K562 (cell line): ENCODE measurements around the gene TP53BP1. TPM values are rescaled to one million over a fixed set of nuclear protein-coding genes. Genes with fewer than 3 reads are reported as not detected.

Experiments
- CBFA2T2 ChIP-seq: fragments of 450-650 bp; conservative IDR thresholded peaks from 2 replicates; pipeline ENCODE4 v1.6.1; 2017; ENCODE audit warnings: mild to moderate bottlenecking
- CCAR2 ChIP-seq: fragments of 200-400 bp; formaldehyde crosslinking; IDR thresholded peaks from 2 replicates; pipeline ENCODE4 v1.6.1; 2017; ENCODE audit warnings: mild to moderate bottlenecking, low read depth, low read length
- CEBPG ChIP-seq, 3 experiments: fragments of 200-800 bp in 1 of 3; sonication (Bioruptor generic) in 1 of 3; sonication (generic) in 1 of 3; formaldehyde crosslinking in 1 of 3; IDR thresholded peaks in 2 of 3; conservative IDR thresholded peaks in 1 of 3; 2 replicates each; pipeline versions ENCODE4 v1.6.1 to v1.8.0; 2016 to 2022; ENCODE audit warnings: missing compliant biosample characterization in 2 of 3, missing genetic modification characterization in 2 of 3, mild to moderate bottlenecking in 1 of 3, missing genetic modification reagents in 1 of 3
- CTCFL ChIP-seq: IDR thresholded peaks from 2 replicates; pipeline ENCODE4 v1.6.1; 2011; ENCODE audit warnings: borderline replicate concordance, low read depth, mild to moderate bottlenecking, moderate library complexity, low read length; ENCODE audit not compliant: insufficient read depth, poor library complexity, severe bottlenecking
- FUS ChIP-seq: fragments of 200-400 bp; formaldehyde crosslinking; optimal IDR thresholded peaks from 2 replicates; pipeline ENCODE3; 2017; ENCODE audit warnings: low read depth, low read length
- KDM1A ChIP-seq, 2 experiments: fragments of 450-650 bp; IDR thresholded peaks; 2 replicates each; pipeline ENCODE4 v1.6.1; 2016; ENCODE audit warnings: mild to moderate bottlenecking in 2 of 2
- KLF10 ChIP-seq: fragments of 250-450 bp; sonication (Bioruptor Pico); IDR thresholded peaks from 2 replicates; pipeline ENCODE4 v1.6.1; 2021; ENCODE audit warnings: matching md5 sums
- MBD1 ChIP-seq: fragments of 250-450 bp; sonication (Bioruptor Pico); IDR thresholded peaks from 2 replicates; pipeline ENCODE4 v1.8.0; 2022; ENCODE audit warnings: inconsistent platforms
- MTF1 ChIP-seq: fragments of 250-450 bp; sonication (Bioruptor Pico); IDR thresholded peaks from 2 replicates; pipeline ENCODE4 v1.9.0; 2021; ENCODE audit warnings: moderate library complexity, mild to moderate bottlenecking, inconsistent platforms, borderline replicate concordance
- NCOR1 ChIP-seq: fragments of 450-650 bp; IDR thresholded peaks from 2 replicates; pipeline ENCODE4 v1.6.1; 2016; ENCODE audit warnings: mild to moderate bottlenecking, moderate library complexity
- NR0B1 ChIP-seq: fragments of 450-650 bp; IDR thresholded peaks from one replicate; pipeline ENCODE4 v1.6.1; 2018; ENCODE audit warnings: mild to moderate bottlenecking, moderate library complexity; ENCODE audit not compliant: partially characterized antibody
- POLR2H ChIP-seq: IDR thresholded peaks from 2 replicates; pipeline ENCODE4 v1.6.1; 2016; ENCODE audit warnings: missing genetic modification characterization, low read depth, mild to moderate bottlenecking, control low read depth, missing compliant biosample characterization, moderate library complexity
- PTBP1 ChIP-seq: fragments of 200-400 bp; formaldehyde crosslinking; IDR thresholded peaks from 2 replicates; pipeline ENCODE4 v1.6.1; 2017; ENCODE audit warnings: low read depth, low read length
- RFX7 ChIP-seq: fragments of 250-450 bp; sonication (Bioruptor Pico); IDR thresholded peaks from 2 replicates; pipeline ENCODE4 v1.5.1; 2021; ENCODE audit warnings: mild to moderate bottlenecking
- SMARCB1 ChIP-seq: IDR thresholded peaks from 2 replicates; pipeline ENCODE4 v1.6.1; 2011; ENCODE audit warnings: improper control_type of control experiment, low read depth; ENCODE audit not compliant: insufficient read length
- TSC22D4 ChIP-seq: fragments of 450-650 bp; IDR thresholded peaks from 2 replicates; pipeline ENCODE4 v1.6.1; 2016; ENCODE audit warnings: missing genetic modification characterization, missing biosample characterization, control low read depth
- TSHZ1 ChIP-seq: fragments of 250-450 bp; sonication (Bioruptor Pico); IDR thresholded peaks from 2 replicates; pipeline ENCODE4 v1.4.0; 2020; ENCODE audit warnings: mild to moderate bottlenecking, moderate library complexity
- ZFPM2 ChIP-seq: fragments of 250-450 bp; sonication (Bioruptor Pico); IDR thresholded peaks from 2 replicates; pipeline ENCODE4 v1.5.1; 2022; ENCODE audit warnings: mild to moderate bottlenecking
- ZNF184 ChIP-seq: sonication (generic); formaldehyde crosslinking; IDR thresholded peaks from 2 replicates; pipeline ENCODE4 v1.5.0; 2020; ENCODE audit warnings: missing genetic modification reagents
- ZNF408 ChIP-seq: fragments of 250-450 bp; sonication (Bioruptor Pico); IDR thresholded peaks from 2 replicates; pipeline ENCODE4 v1.4.0; 2020; ENCODE audit warnings: low read depth, mild to moderate bottlenecking, moderate library complexity
- polyA plus RNA-seq, 8 experiments: library from polyadenylated mRNA; depleted of rRNA in 4 of 8; stranded (reverse) in 5 of 8; unstranded in 3 of 8; fragments of >200 nt; fragmentation: Nextera tagmentation in 2 of 8; fragmentation: Illumina TruSeq in 1 of 8; extraction: Ambion mirVana in 2 of 8; extraction: Trizol in 1 of 8; gene quantifications; 2 replicates each; pipeline versions ENCODE4 v1.2.1 to v1.2.3, GENCODE V29; 2011 to 2014; ENCODE audit warnings: inconsistent platforms in 1 of 8, missing spikeins in 1 of 8
- total RNA-seq, 7 experiments: library from RNA; depleted of rRNA in 6 of 7; stranded (reverse); fragments of >200 nt in 6 of 7; fragmentation: Illumina TruSeq in 2 of 7; extraction: Trizol in 2 of 7; gene quantifications; 2 replicates each; pipeline versions ENCODE4 v1.2.1 to v1.2.3, GENCODE V29; 2011 to 2021; ENCODE audit warnings: low replicate concordance in 1 of 7

Gene TP53BP1
- total and polyA plus RNA-seq, 9 of the 15 experiments (the other 6 are each of a cell fraction or from before 2014, with no cell fraction given) = 5.7 to 63.3 (median 30.9) TPM

GRCh38 chr15:43440721-43441281 lies 52.2 kb downstream of the TP53BP1 start (continued):
- no peak for TF ChIP-seq TSHZ1 (CRISPR knock-in tag)
- TF ChIP-seq ZFPM2 = no peak
- no peak for TF ChIP-seq CCAR2
- no peak for TF ChIP-seq TSC22D4 (tag)
- no peak for TF ChIP-seq SMARCB1
- no peak for TF ChIP-seq ZNF184
- no peak for TF ChIP-seq ZNF408 (CRISPR knock-in tag)
- TF ChIP-seq FUS = no peak
- peak; percentile 84 for TF ChIP-seq CEBPG (CRISPR knock-in tag; IDR thresholded peaks at IDR 0.05)
- TF ChIP-seq CEBPG (tag; conservative IDR thresholded peaks at IDR 0.05 in 1 of 2, IDR thresholded peaks at IDR 0.05 in 1 of 2) = peak; percentile 84 to 86
- TF ChIP-seq MBD1 (CRISPR knock-in tag) = no peak
- no peak for TF ChIP-seq KLF10 (CRISPR knock-in tag)
- TF ChIP-seq MTF1 (CRISPR knock-in tag) = no peak
- no peak for TF ChIP-seq PTBP1
- no peak for TF ChIP-seq CTCFL
- no peak for TF ChIP-seq NR0B1
- no peak; the same call in 1 of the 2 replicates for TF ChIP-seq NCOR1
- TF ChIP-seq CBFA2T2 = no peak
- TF ChIP-seq POLR2H (tag) = no peak
- peak in 1 of 2 experiments; percentile 53; a peak in 2 of 4 replicates for TF ChIP-seq KDM1A (IDR thresholded peaks at IDR 0.05)
- no peak for TF ChIP-seq RFX7 (CRISPR knock-in tag)
